Osteoblast (primary cell): ENCODE measurements around the gene TOP1. TPM values are rescaled to one million over a fixed set of nuclear protein-coding genes. Genes with fewer than 3 reads are reported as not detected.

Source experiments
- DNase-seq: peaks from one replicate; pipeline ENCODE4 v3.0.0; 2011; ENCODE audit warnings: low spot score, mixed read lengths; ENCODE audit not compliant: insufficient read length; ENCODE audit errors: missing footprints
- H2AFZ ChIP-seq: 2 replicates; pipeline ENCODE4 v1.6.0; 2011; ENCODE audit warnings: mild to moderate bottlenecking, low read length
- H3K27ac ChIP-seq: 2 replicates; pipeline ENCODE4 v1.5.1; 2011; ENCODE audit warnings: mild to moderate bottlenecking, low read depth, low read length, moderate library complexity
- H3K27me3 ChIP-seq: 2 replicates; pipeline ENCODE4 v1.6.0; 2012; ENCODE audit warnings: mild to moderate bottlenecking, control low read depth, inconsistent platforms, low read length, moderate library complexity; ENCODE audit not compliant: insufficient read depth
- H3K36me3 ChIP-seq: 2 replicates; pipeline ENCODE4 v1.5.1; 2011; ENCODE audit warnings: mild to moderate bottlenecking, low read length, control low read depth, moderate library complexity; ENCODE audit not compliant: insufficient read depth
- H3K4me1 ChIP-seq: 2 replicates; pipeline ENCODE4 v1.5.1; 2011; ENCODE audit warnings: mild to moderate bottlenecking, low read length, control low read depth, moderate library complexity; ENCODE audit not compliant: insufficient read depth
- H3K4me2 ChIP-seq: 2 replicates; pipeline ENCODE4 v1.6.0; 2011; ENCODE audit warnings: mild to moderate bottlenecking, low read length; ENCODE audit not compliant: insufficient read depth
- H3K4me3 ChIP-seq: fragments of 200-600 bp; sonication (generic); 3 replicates; pipeline ENCODE4 v1.5.1; 2012; ENCODE audit warnings: mild to moderate bottlenecking, low read length, inconsistent platforms; ENCODE audit not compliant: insufficient read depth
- H3K79me2 ChIP-seq: 2 replicates; pipeline ENCODE4 v1.6.0; 2012; ENCODE audit warnings: mild to moderate bottlenecking, low read length, control low read depth, inconsistent platforms; ENCODE audit not compliant: insufficient read depth
- H3K9me3 ChIP-seq: 2 replicates; pipeline ENCODE4 v1.5.1; 2011; ENCODE audit warnings: low read depth, low read length, control low read depth
- H4K20me1 ChIP-seq: 2 replicates; pipeline ENCODE4 v1.6.0; 2012; ENCODE audit warnings: mild to moderate bottlenecking, low read length, control low read depth; ENCODE audit not compliant: insufficient read depth
- CTCF ChIP-seq: IDR thresholded peaks from 2 replicates; pipeline ENCODE4 v1.5.1; 2011; ENCODE audit warnings: mild to moderate bottlenecking, low read depth, low read length, moderate library complexity; ENCODE audit errors: extremely low read depth
- total RNA-seq: library from RNA; depleted of rRNA; stranded (reverse); fragments of >200 nt; gene quantifications from 2 replicates; pipeline ENCODE4 v1.2.3, GENCODE V29; 2012

The TOP1 gene
- total RNA-seq, 1 donor: 10.5 TPM

- H3K4me3 ChIP-seq: peak overlapping the region; percentile 87
- H3K4me2 ChIP-seq: peak overlapping the region; percentile 80
- TF ChIP-seq CTCF: no peak
- H3K4me1 ChIP-seq: peaks cover 18% of the 10 kb centered on the region
- no peaks in the 10 kb centered on the region for H3K27me3 ChIP-seq
- DNase-seq: peak; percentile 94
- H3K27ac ChIP-seq: peak overlapping the region; percentile 46
- peaks cover 44% of the 10 kb centered on the region for H4K20me1 ChIP-seq
- no peaks in the 10 kb centered on the region for H3K36me3 ChIP-seq
- H2AFZ ChIP-seq: peak overlapping the region; percentile 4
- H3K79me2 ChIP-seq: peaks cover 59% of the 10 kb centered on the region
- H3K9me3 ChIP-seq: no peaks in the 10 kb centered on the region
Measured at GRCh38 chr20:41137614-41138474, 109.2 kb downstream of the TOP1 start.

- Histone ChIP-seq H3K4me3 (peak overlapping the region; percentile 87), H3K4me1 (peaks cover 18% of the 10 kb centered on the region), H3K27ac (peak overlapping the region; percentile 46), H3K4me2 (peak overlapping the region; percentile 80), H3K79me2 (peaks cover 67% of the 10 kb centered on the region), H3K9me3 (no peaks in the 10 kb centered on the region), H3K36me3 (no peaks in the 10 kb centered on the region), H4K20me1 (peaks cover 52% of the 10 kb centered on the region), H2AFZ (peak overlapping the region; percentile 4), H3K27me3 (no peaks in the 10 kb centered on the region)
- no peak for TF ChIP-seq CTCF
- DNase-seq: no peak
Measured at GRCh38 chr20:41138475-41139226, 110.0 kb downstream of the TOP1 start.

- no peak for DNase-seq
- H3K4me2 ChIP-seq: peak overlapping the region; percentile 80
- peaks cover 60% of the 10 kb centered on the region for H4K20me1 ChIP-seq
Measured at GRCh38 chr20:41139227-41140093, 110.8 kb downstream of the TOP1 start.

More at GRCh38 chr20:41139227-41140093, 110.8 kb downstream of the TOP1 start:
- no peak overlapping the region for H3K27ac ChIP-seq
- no peak overlapping the region for H2AFZ ChIP-seq
- H3K4me1 ChIP-seq: peaks cover 18% of the 10 kb centered on the region
- no peaks in the 10 kb centered on the region for H3K36me3 ChIP-seq
- H3K79me2 ChIP-seq: peaks cover 75% of the 10 kb centered on the region
- H3K4me3 ChIP-seq: peak overlapping the region; percentile 87
- no peaks in the 10 kb centered on the region for H3K9me3 ChIP-seq
- H3K27me3 ChIP-seq: no peaks in the 10 kb centered on the region
- no peak for TF ChIP-seq CTCF
